SK-N-SH treated with all-trans-retinoic acid at 6 μM for 48 hours (cell line): ENCODE results near the gene PRKCB.

Experiments
- ATAC-seq: fragments of 200-7000 bp; cut with Tn5 transposase; 3 replicates; pipeline ENCODE4 v1.9.1; 2020; ENCODE audit warnings: mild to moderate bottlenecking, moderate library complexity
- ARNTL ChIP-seq: fragments of 450-650 bp; formaldehyde crosslinking; IDR thresholded peaks from 2 replicates; pipeline ENCODE4 v1.5.0; 2020; ENCODE audit warnings: low read depth, mild to moderate bottlenecking, moderate library complexity, borderline replicate concordance
- BACH2 ChIP-seq: fragments of 250-450 bp; sonication (Bioruptor Pico); IDR thresholded peaks from 2 replicates; pipeline ENCODE4 v1.9.0; 2021; ENCODE audit warnings: mild to moderate bottlenecking, borderline replicate concordance
- CREB5 ChIP-seq: fragments of 250-450 bp; sonication (Bioruptor Pico); IDR thresholded peaks from 2 replicates; pipeline ENCODE4 v1.5.1; 2020; ENCODE audit warnings: low read depth, mild to moderate bottlenecking, moderate library complexity
- CSDC2 ChIP-seq: fragments of 250-450 bp; sonication (Bioruptor Pico); IDR thresholded peaks from 2 replicates; pipeline ENCODE4 v1.5.0; 2020; ENCODE audit warnings: mild to moderate bottlenecking, moderate library complexity
- CSRNP3 ChIP-seq: fragments of 250-450 bp; sonication (Bioruptor Pico); IDR thresholded peaks from 2 replicates; pipeline ENCODE4 v1.5.1; 2021; ENCODE audit warnings: mild to moderate bottlenecking, moderate library complexity
- ESRRG ChIP-seq: fragments of 250-450 bp; sonication (Bioruptor Pico); IDR thresholded peaks from 2 replicates; pipeline ENCODE4 v1.6.1; 2021; ENCODE audit warnings: mild to moderate bottlenecking
- GLIS3 ChIP-seq: fragments of 250-450 bp; sonication (Bioruptor Pico); IDR thresholded peaks from 2 replicates; pipeline ENCODE4 v1.5.0; 2020; ENCODE audit warnings: mild to moderate bottlenecking, moderate library complexity
- ISL1 ChIP-seq: fragments of 250-450 bp; sonication (Bioruptor Pico); IDR thresholded peaks from 2 replicates; pipeline ENCODE4 v2.1.2; 2022; ENCODE audit warnings: mild to moderate bottlenecking, moderate library complexity
- OSR1 ChIP-seq: fragments of 250-450 bp; sonication (Bioruptor Pico); IDR thresholded peaks from 2 replicates; pipeline ENCODE4 v1.8.0; 2022; ENCODE audit warnings: moderate library complexity, mild to moderate bottlenecking, inconsistent platforms
- POU6F1 ChIP-seq: fragments of 250-450 bp; sonication (Bioruptor Pico); IDR thresholded peaks from 2 replicates; pipeline ENCODE4 v1.8.0; 2021; ENCODE audit warnings: low read depth, mild to moderate bottlenecking, moderate library complexity, borderline replicate concordance
- PPARA ChIP-seq: fragments of 250-450 bp; sonication (Bioruptor Pico); IDR thresholded peaks from 2 replicates; pipeline ENCODE4 v1.5.0; 2020; ENCODE audit warnings: mild to moderate bottlenecking, borderline replicate concordance
- RARB ChIP-seq: fragments of 250-450 bp; sonication (Bioruptor Pico); IDR thresholded peaks from 2 replicates; pipeline ENCODE4 v1.8.0; 2021; ENCODE audit warnings: mild to moderate bottlenecking, moderate library complexity
- SNAI2 ChIP-seq: fragments of 250-450 bp; sonication (Bioruptor Pico); IDR thresholded peaks from 2 replicates; pipeline ENCODE4 v1.5.0; 2020; ENCODE audit warnings: mild to moderate bottlenecking, moderate library complexity
- TCF4 ChIP-seq: fragments of 250-450 bp; sonication (Bioruptor Pico); IDR thresholded peaks from 2 replicates; pipeline ENCODE4 v1.8.0; 2021; ENCODE audit warnings: mild to moderate bottlenecking, moderate library complexity, borderline replicate concordance
- ZC3H10 ChIP-seq: fragments of 250-450 bp; sonication (Bioruptor Pico); IDR thresholded peaks from 2 replicates; pipeline ENCODE4 v1.5.1; 2021; ENCODE audit warnings: mild to moderate bottlenecking, moderate library complexity
- ZFP3 ChIP-seq: fragments of 250-450 bp; sonication (Bioruptor Pico); IDR thresholded peaks from 2 replicates; pipeline ENCODE4 v1.5.0; 2020; ENCODE audit warnings: mild to moderate bottlenecking, moderate library complexity
- ZFP30 ChIP-seq: fragments of 450-650 bp; formaldehyde crosslinking; IDR thresholded peaks from 2 replicates; pipeline ENCODE4 v1.5.0; 2022; ENCODE audit warnings: mild to moderate bottlenecking, moderate library complexity
- ZNF565 ChIP-seq: fragments of 450-650 bp; formaldehyde crosslinking; conservative IDR thresholded peaks from 2 replicates; pipeline ENCODE4 v1.5.0; 2020; ENCODE audit warnings: low read depth, mild to moderate bottlenecking, moderate library complexity
- ZNF70 ChIP-seq: fragments of 450-650 bp; formaldehyde crosslinking; IDR thresholded peaks from 2 replicates; pipeline ENCODE4 v1.5.0; 2020; ENCODE audit warnings: mild to moderate bottlenecking, moderate library complexity
- ZNF8 ChIP-seq: fragments of 450-650 bp; formaldehyde crosslinking; IDR thresholded peaks from 2 replicates; pipeline ENCODE4 v1.5.0; 2020; ENCODE audit warnings: mild to moderate bottlenecking, moderate library complexity
- TF ChIP-seq, protein P1 (sequence below): fragments of 250-450 bp; sonication (Bioruptor Pico); IDR thresholded peaks from 2 replicates; pipeline ENCODE4 v1.5.0; 2020; ENCODE audit warnings: mild to moderate bottlenecking, moderate library complexity
- TF ChIP-seq, protein P2 (sequence below): fragments of 250-450 bp; sonication (Bioruptor Pico); IDR thresholded peaks from 2 replicates; pipeline ENCODE4 v1.8.0; 2020; ENCODE audit warnings: mild to moderate bottlenecking, moderate library complexity, borderline replicate concordance

The PRKCB gene

GRCh38 chr16:24163935-24164334, 328.2 kb downstream of the PRKCB start:
- no peak for ATAC-seq
- TF ChIP-seq CSDC2 (CRISPR knock-in tag) = no peak
- no peak for TF ChIP-seq ZNF70 (CRISPR knock-in tag)
- TF ChIP-seq CSRNP3 (CRISPR knock-in tag) = no peak
- TF ChIP-seq BACH2 = no peak
- no peak for TF ChIP-seq OSR1
- no peak for TF ChIP-seq PPARA (CRISPR knock-in tag)
- no peak for TF ChIP-seq ZC3H10 (CRISPR knock-in tag)
- TF ChIP-seq ISL1 = no peak
- TF ChIP-seq POU6F1 (CRISPR knock-in tag) = no peak
- no peak for TF ChIP-seq RARB
- no peak for TF ChIP-seq CREB5 (CRISPR knock-in tag)
- no peak for TF ChIP-seq TCF4 (CRISPR knock-in tag)
- TF ChIP-seq ARNTL = no peak

GRCh38 chr16:24164416-24164815, 328.6 kb downstream of the PRKCB start:
- TF ChIP-seq ISL1 (no peak), POU6F1 (CRISPR knock-in tag) (no peak), ZNF8 (no peak), CSDC2 (CRISPR knock-in tag) (no peak), ZNF70 (CRISPR knock-in tag) (no peak), ZC3H10 (CRISPR knock-in tag) (no peak), ARNTL (no peak), CREB5 (CRISPR knock-in tag) (no peak), TCF4 (CRISPR knock-in tag) (no peak), GLIS3 (CRISPR knock-in tag) (no peak), ZFP30 (CRISPR knock-in tag) (no peak)
- TF ChIP-seq, all 23 proteins: peak for 0
- ATAC-seq = no peak

- TF ChIP-seq ESRRG (CRISPR knock-in tag) = no peak
- TF ChIP-seq SNAI2 (CRISPR knock-in tag) = no peak
- TF ChIP-seq, protein P1, sequence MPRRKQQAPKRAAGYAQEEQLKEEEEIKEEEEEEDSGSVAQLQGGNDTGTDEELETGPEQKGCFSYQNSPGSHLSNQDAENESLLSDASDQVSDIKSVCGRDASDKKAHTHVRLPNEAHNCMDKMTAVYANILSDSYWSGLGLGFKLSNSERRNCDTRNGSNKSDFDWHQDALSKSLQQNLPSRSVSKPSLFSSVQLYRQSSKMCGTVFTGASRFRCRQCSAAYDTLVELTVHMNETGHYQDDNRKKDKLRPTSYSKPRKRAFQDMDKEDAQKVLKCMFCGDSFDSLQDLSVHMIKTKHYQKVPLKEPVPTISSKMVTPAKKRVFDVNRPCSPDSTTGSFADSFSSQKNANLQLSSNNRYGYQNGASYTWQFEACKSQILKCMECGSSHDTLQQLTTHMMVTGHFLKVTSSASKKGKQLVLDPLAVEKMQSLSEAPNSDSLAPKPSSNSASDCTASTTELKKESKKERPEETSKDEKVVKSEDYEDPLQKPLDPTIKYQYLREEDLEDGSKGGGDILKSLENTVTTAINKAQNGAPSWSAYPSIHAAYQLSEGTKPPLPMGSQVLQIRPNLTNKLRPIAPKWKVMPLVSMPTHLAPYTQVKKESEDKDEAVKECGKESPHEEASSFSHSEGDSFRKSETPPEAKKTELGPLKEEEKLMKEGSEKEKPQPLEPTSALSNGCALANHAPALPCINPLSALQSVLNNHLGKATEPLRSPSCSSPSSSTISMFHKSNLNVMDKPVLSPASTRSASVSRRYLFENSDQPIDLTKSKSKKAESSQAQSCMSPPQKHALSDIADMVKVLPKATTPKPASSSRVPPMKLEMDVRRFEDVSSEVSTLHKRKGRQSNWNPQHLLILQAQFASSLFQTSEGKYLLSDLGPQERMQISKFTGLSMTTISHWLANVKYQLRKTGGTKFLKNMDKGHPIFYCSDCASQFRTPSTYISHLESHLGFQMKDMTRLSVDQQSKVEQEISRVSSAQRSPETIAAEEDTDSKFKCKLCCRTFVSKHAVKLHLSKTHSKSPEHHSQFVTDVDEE (CRISPR knock-in tag) = no peak
- no peak for TF ChIP-seq ISL1
- TF ChIP-seq, protein P2, sequence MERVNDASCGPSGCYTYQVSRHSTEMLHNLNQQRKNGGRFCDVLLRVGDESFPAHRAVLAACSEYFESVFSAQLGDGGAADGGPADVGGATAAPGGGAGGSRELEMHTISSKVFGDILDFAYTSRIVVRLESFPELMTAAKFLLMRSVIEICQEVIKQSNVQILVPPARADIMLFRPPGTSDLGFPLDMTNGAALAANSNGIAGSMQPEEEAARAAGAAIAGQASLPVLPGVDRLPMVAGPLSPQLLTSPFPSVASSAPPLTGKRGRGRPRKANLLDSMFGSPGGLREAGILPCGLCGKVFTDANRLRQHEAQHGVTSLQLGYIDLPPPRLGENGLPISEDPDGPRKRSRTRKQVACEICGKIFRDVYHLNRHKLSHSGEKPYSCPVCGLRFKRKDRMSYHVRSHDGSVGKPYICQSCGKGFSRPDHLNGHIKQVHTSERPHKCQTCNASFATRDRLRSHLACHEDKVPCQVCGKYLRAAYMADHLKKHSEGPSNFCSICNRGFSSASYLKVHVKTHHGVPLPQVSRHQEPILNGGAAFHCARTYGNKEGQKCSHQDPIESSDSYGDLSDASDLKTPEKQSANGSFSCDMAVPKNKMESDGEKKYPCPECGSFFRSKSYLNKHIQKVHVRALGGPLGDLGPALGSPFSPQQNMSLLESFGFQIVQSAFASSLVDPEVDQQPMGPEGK (CRISPR knock-in tag) = no peak
- TF ChIP-seq ZFP3 (CRISPR knock-in tag) = no peak
- TF ChIP-seq RARB = no peak
- no peak for TF ChIP-seq BACH2
- no peak for TF ChIP-seq CREB5 (CRISPR knock-in tag)
- TF ChIP-seq TCF4 (CRISPR knock-in tag) = no peak
- no peak for TF ChIP-seq CSRNP3 (CRISPR knock-in tag)
- no peak for TF ChIP-seq ZNF565 (CRISPR knock-in tag)
- TF ChIP-seq ARNTL = no peak
- no peak for TF ChIP-seq ZNF70 (CRISPR knock-in tag)
- ATAC-seq = no peak
Measured at GRCh38 chr16:24165273-24165672, 329.5 kb downstream of the PRKCB start.
